Forelimb muscle (tissue), 1 donor: Measurements from ENCODE around the gene LHPP. TPM values are rescaled to one million over a fixed set of nuclear protein-coding genes. Genes with fewer than 3 reads are reported as not detected.

ENCODE experiments used
- DNase-seq: peaks from one replicate; pipeline ENCODE4 v3.0.0-alpha.2; 2013; ENCODE audit warnings: low read depth
- polyA plus RNA-seq: library from polyadenylated mRNA; unstranded; fragments of 120-200 nt; gene quantifications from one replicate; pipeline ENCODE4 v1.2.1, GENCODE V29; 2013; ENCODE audit not compliant: insufficient read length

The LHPP gene
- polyA plus RNA-seq, 1 donor: 6.9 TPM

DNA sequence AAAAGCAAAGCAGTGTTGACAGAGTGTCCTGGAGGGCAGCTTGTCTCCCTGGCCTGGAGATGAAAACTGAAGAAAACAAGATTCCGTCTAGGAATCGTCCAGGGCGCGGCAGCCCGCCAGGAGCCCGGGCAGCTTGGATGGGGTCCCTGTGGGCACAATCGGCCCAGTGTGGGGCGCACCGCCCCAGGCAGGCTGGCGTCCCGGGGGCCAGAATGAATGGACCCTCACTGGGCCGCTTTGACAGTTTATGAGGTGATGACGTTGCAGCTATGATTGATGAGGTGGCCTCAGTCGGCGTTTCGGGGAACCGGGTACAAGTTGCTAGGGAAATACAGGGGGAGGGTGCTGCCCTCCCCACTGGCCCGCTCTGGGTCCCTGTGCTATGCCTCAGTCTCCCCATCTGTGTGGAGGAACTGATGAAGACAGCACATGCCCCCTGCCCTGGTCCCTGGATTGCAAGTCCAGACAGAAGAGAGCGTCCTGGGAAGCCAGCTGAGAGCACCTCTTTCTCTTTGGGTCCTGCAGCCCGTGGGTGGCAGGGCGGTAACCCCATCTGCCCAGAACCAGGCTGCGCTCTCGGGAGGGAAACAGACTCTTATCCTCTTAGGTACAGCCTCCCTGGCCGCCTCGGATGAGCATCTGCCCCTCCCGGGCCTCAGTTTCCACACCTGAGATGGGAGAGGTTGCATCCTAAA is 131.3 kb downstream of the LHPP start:
- DNase-seq: no peak

DNA sequence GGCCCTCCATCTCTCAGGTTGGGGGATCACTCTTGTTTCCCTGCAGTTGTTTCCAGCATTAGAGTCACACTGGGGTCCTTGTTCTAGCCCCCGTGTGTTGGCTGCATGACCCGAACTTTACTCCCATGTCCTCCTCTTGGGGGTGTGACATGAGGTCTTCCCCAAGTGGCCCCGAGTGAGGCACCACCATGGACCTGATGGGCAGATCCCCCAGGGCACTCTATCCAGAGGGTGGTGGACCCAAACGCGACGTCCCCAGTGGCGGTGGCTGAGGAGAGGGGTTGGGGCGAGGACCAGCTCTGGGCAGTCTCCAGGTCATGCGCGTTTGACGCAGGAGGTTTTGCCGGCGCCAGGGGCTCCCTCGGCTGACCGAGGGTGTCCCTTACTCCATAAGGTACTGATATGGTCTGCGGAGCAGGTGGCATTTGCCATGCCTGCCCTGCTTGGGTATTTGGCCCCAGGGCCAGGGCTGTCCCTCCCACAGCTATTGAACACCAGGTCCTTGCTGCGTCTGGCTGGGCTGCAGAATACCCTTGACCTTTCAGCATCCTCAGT is 131.9 kb downstream of the LHPP start:
- DNase-seq: no peak

DNA sequence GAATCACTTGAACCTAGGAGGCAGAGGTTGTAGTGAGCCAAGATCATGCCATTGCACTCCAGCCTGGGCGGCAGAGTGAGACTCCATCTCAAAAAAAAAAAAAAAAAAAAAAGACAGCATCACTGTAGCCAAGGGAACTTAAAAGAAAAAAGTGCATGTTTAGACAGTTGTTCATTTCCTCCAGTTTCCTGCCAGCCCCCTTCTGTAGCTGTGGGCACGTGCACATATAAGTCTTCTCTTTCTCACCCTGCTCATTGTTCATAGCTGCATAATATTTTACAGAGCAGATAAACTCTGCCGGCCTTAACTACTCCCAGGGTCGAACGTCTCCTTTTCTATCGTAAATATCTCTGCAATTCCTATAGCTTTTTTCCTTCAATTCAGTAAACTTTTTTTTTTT is 132.6 kb downstream of the LHPP start:
- DNase-seq: no peak

- no peak for DNase-seq
These were observed 133.7 kb downstream of the LHPP start for GRCh38 chr10:124595143-124595883.

DNA sequence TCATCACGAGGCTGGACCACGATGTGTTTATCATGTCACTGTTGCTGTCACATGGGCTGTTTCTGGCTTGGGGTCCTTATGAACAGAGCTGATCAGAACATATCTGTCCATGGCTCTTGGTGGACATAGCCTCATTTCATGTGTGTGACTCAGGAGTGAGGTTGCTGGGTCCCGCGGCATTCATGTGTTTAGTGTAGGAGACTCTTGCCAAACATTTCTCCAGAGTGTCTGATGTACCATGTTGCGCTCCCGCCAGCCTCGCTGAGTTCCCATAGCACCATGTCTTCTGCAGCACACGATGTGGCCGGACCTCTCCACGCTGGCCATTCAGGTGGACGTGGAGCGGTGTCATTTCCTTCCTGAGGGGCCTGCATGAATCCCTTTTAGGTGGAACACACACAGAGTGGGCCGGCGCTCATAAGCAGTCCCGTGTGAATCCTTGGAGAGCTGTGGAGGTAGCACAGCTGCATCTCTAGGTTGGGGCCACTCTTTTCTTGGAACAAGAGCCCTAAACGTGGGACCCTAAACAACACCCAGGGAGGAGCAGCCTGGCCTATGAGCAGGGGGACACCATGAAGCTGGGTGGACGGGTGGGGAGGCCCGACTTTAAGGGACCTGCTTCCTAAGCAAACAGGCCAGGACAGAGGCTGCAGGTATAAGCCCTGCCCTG is 134.6 kb downstream of the LHPP start:
- DNase-seq: no peak

DNA sequence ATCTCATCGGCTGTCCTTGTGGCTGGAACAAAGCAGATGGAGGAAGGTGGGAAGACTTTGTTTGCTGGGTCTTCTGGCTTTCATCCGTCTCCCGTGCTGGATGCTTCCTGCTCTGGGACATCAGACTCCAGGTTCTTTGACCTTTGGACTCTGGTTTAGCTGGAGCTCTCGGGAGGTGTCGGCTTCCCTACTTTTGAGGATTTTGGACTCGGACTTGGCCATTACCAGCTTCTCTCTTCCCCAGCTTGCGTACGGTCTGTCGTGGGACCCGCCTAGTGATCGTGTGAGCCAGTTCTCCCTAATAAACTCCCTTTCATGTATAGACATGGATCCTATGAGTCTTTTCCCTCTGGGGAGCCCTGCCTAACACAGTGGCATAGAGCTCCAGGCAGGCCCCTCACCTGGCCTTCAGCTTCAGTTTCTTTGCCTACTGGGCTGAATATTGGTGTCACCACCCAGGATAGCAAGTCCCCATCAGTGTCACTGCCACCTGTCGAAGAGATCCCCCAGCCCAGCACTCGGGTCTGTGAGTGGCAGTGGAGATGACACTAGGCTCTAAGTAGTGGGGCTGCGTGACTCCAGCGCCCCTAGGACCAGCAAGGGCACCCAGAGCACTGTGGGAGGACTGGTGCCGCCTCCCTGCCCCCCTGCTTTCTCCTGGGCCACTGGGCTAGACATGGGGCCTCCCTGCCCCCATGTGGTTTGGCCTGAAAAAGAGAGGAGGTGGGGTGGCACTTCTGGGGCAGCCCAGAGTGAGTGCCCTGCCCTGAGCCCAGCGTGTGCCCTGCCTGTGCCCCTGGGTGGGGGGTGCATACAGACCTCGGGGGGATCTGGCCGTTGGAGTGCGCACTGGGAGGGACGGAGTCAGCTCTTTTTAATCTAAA is 135.6 kb downstream of the LHPP start:
- no peak for DNase-seq

GRCh38 chr10:124597846-124598165 is 136.2 kb downstream of the LHPP start:
- no peak for DNase-seq

- DNase-seq: no peak
These were observed 136.6 kb downstream of the LHPP start for GRCh38 chr10:124598196-124598595.

DNA sequence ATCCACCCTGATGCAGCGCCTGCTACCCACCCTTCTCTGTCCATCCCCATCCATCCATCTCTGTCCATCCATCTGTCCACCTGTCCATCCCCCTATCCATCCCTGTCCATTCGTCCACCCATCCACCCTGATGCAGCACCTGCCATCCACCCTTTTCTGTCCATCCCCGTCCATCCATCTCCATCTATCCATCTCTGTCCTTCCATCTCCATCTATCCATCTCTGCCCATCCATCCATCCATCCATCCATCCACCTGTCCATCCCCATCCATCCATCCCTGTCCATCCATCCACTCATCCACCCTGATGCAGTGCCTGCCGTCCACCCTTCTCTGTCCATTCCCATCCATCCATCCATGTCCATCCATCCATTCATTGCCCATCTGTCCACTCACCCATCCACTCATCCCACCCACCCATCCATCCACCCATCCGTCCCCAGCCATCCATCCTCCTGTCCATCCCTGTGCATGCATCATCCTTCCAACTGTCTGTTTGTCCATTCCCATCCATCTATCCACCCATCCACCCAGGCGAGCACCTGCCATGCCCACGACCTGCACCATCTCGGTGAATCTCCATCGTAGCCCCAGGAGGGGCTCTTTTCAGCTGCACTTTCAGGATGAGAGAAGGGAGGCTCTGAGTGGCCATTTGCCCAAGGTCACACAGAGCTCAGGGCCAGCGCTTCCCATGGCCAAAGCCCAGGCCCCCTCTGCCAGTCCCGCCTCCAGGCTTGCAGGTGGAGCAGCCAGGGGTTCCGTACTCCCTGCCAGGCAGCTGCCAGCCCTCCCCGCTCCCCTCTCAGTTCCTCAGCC is 137.4 kb downstream of the LHPP start:
- DNase-seq: no peak

DNA sequence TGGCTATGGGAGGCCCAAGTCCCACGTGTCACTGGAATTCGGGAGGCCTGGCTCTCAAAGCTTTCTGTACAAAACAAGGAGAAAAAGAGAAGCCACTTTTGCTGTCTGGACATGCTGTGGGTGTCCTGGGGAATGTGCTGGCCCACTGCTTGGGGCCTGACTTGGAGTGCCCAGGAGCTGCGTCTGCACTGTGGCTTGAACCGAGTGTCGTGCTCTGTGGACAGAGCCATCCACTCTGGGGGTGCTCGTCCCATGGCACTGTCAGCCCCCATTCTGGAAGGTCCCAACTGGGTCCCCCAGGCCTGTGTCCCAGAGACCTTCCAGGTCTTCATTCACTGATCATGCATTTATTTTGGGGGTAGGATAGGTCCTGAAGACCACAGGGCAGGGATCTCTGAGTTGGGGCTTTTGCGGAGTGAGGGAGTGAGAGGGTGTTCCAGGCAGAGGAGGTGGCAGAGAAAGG is 138.0 kb downstream of the LHPP start:
- no peak for DNase-seq

DNA sequence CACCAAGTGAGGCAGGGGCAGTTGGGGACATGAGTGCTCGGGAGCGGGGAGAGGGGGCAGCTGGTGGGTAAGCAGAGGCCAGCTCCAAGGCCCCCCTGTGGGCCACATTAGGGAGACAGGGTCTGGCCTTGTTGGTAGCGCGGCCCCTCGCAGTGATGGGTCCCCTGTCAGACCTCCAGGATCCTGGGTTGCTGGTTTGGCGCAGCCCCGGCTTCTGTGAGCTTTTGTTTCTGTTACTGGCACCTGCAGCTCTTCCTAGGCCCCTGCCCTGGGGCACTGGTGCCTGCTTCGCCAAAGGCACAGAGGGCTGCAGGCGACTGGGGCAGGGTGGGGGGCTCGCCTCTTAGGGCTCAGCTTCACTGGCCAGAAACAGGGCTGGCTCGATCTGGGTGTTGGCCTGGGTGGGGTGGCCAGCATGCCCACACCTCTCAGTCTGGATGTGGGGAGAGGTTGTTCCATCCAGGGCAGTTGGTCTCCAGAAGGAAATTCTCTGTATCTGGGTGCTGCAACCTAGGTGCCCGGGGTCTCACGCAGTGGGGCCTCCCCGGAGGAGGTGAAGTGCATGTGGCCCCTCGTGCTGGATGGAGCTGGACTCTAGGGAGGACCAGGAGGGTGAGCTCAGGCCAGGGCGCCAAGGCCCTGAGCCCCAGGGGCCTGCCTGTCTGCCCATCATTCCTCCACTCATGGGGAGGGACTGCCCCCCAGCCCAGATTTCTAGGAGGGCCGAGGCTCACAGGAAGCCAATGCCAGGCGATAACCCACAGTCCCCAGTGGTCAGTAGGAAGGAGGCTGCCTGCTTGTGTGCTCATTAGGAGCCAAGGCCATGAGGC is 138.6 kb downstream of the LHPP start:
- DNase-seq: no peak

DNA sequence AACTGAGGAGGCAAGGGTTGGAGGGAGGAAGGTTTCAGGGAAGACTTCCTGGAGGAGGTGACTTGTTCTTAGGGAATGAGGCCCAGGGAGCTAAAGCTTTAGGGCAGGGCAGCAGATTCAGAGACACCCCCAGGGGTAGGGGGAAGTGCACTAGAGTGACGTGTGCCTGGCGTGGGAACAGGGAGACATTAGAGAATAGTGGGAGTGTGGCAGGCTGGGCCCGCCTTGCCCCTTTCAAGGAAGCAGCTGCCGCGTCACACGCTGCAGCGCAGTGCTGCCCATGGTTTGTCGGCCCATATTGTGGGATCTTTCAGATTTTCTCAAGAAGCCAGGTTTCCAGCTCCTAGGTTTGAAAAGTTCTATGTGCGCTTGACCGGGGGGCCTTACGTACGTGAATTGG is 139.4 kb downstream of the LHPP start:
- no peak for DNase-seq

DNA sequence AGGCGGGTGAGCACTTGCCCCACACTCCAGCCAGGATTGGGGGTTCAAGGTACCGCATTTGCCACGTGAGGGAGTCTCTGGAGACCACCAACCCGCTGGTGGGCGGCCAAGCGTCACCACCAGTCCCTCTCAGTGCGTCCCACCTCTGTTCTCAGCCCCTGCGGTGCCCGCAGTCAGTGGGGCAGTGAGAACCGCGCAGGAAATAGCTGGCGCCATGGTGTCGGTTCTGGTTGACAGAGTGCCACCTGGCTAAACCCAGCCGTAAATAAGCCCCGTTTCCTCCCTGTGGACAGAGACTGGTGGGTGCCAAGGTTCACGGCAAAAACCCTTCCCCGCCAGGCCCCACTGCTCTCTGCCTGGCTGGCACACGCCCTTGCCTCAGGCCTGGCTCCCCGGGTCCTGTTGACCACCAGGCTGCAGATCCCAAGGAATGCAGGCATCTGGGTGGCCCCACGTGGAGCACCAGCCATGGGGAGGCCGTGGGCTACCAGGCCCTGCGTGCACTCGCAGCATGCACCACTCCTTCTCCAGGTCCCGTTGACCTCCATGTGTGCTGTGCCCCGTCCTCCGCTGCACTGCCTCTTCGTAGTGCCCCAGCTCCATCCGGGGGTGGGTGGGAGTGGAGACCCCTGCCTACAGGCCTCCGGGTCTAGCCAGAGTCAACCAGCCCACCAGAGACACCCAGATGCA is 140.0 kb downstream of the LHPP start:
- no peak for DNase-seq

DNA sequence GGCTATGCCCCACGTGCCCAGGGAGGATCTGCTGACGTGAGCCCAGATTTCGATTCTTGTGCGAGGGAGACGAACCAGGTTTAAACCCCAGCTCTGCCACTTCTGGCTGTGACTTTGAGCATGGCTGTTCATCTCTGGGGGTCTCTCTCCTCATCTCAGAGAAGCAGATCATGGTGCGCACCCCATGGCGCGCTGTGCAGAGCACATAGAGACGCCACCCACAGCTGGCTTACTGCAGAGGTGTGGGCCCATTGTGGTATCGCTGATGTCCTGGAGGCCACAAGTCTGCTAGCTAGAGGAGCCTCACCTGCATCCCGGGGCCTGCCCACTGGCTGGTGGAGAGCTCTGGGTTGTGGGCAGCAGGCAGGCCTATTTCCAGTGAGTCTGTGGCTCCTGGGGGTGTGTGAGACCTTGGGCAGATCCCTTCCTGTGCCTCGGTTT is 140.5 kb downstream of the LHPP start:
- DNase-seq: no peak

GRCh38 chr10:124602646-124603365 is 141.2 kb downstream of the LHPP start:
- no peak for DNase-seq

DNA sequence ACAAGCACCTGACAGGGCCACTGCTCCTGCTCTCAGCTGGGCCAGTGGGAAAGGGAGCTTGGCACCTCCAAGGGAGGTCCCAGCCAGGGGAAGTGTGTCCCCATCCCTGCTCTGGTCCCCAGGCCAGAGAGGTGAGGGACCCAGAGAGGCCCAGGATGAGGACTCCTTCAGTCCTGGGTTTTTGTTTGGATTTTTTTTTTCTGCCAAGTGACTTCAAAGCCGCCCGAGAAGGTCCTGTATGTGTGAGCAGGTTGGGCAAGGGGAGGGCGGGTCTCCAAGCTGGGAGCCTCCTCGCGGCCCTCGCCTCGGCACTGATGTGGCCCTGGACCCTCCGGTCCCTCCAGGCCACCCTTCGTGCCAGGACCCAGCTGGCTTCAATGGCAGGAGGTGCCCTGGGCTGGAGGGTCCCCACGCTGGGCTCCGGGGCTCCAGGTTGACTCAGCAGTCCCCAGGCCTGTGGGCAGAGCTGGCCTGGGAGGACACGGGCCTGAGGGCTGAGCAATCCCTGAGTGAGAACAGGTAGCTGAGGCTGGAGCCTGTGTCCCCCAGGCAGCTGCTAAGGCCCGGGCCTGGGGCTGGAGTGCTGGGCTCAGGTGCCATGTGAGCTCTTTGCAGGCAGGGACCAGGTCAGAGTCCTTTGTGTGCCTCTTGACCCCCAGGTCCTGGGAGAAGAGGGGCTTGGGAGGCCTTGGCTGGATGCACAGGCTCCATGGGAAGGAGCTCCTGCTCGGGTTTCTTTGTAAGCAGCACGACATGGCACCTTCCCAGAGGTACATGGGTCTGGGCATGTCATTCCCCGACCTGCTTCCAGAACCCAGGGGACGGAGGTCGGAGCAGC is 142.0 kb downstream of the LHPP start:
- DNase-seq: no peak

GRCh38 chr10:124604214-124605000 is 142.8 kb downstream of the LHPP start:
- DNase-seq: no peak
